HCT116 (cell line): ENCODE data around the gene LIMS2. TPM values are rescaled to one million over a fixed set of nuclear protein-coding genes. Genes with fewer than 3 reads are reported as not detected.

ENCODE experiments used
- ATAC-seq: fragments of 200-7000 bp; cut with Tn5 transposase; 2 replicates; pipeline ENCODE4 v1.9.1; 2020; ENCODE audit warnings: mild to moderate bottlenecking, moderate library complexity
- BruUV-seq: library from RNA; stranded (reverse); fragments of 400-500 nt; replicated peaks from 2 replicates; lab custom pipeline; 2021; lab: Mats Ljungman, UMichigan
- CTCF ChIA-PET: fragments of 300-600 bp; sonication (Branson Sonifier 250); formaldehyde crosslinking; loops from one replicate; lab custom pipeline; 2021; ENCODE audit warnings: antibody characterized with exemption; lab: Charles Lee
- POLR2A ChIA-PET: fragments of 300-600, 350-600 bp; sonication (Branson Sonifier 250); formaldehyde crosslinking; loops from one replicate; lab custom pipeline; 2021; ENCODE audit warnings: antibody characterized with exemption; lab: Charles Lee
- RAD21 ChIA-PET, 2 experiments: fragments of 300-600 bp; sonication (Branson Sonifier 250); formaldehyde crosslinking; loops; one replicate each; lab custom pipeline; 2023; ENCODE audit warnings: low total read pairs in 2 of 2; ENCODE audit not compliant: uncharacterized antibody in 2 of 2, unreplicated experiment in 2 of 2, low non-redundant PET in 1 of 2; lab: Charles Lee
- DNase-seq: peaks from one replicate; pipeline ENCODE4 v3.0.0-alpha.2; 2010; ENCODE audit warnings: low read depth, low spot score
- H2AFZ ChIP-seq: fragments of 200-600 bp; shearing (Covaris generic), sonication (generic); 2 replicates; pipeline ENCODE4 v1.6.1; 2017; ENCODE audit warnings: low read depth, mixed run types, mixed read lengths, antibody characterized with exemption, low read length; ENCODE audit not compliant: poor library complexity, severe bottlenecking
- H3K27ac ChIP-seq: 2 replicates; pipeline ENCODE4 v1.5.1; 2012; ENCODE audit warnings: low read depth, low read length
- H3K27me3 ChIP-seq: fragments of 200-600 bp; sonication (generic); 2 replicates; pipeline ENCODE4 v1.6.1; 2016; ENCODE audit warnings: mixed run types, low read length, mixed read lengths; ENCODE audit not compliant: insufficient read depth
- H3K36me3 ChIP-seq, 2 experiments: fragments of 200-500 bp in 1 of 2; fragments of 200-600 bp in 1 of 2; sonication (Bioruptor generic) in 1 of 2; sonication (generic) in 1 of 2; 2 replicates each; pipeline versions ENCODE4 v1.5.1 to v1.6.1; 2014 to 2016; ENCODE audit warnings: low read length in 2 of 2, inconsistent platforms in 1 of 2, mixed read lengths in 1 of 2, mixed run types in 1 of 2; ENCODE audit not compliant: insufficient read depth in 2 of 2, control insufficient read depth in 1 of 2
- H3K4me1 ChIP-seq, 2 experiments: fragments of 200-600 bp in 1 of 2; sonication (generic) in 1 of 2; 2 replicates each; pipeline versions ENCODE4 v1.5.1 to v1.6.1; 2012 to 2017; ENCODE audit warnings: low read length in 2 of 2, inconsistent platforms in 1 of 2, mild to moderate bottlenecking in 1 of 2, mixed read lengths in 1 of 2, mixed run types in 1 of 2, moderate library complexity in 1 of 2; ENCODE audit not compliant: insufficient read depth in 2 of 2, control insufficient read depth in 1 of 2
- H3K4me2 ChIP-seq: fragments of 200-600 bp; sonication (generic); 2 replicates; pipeline ENCODE4 v1.6.1; 2017; ENCODE audit warnings: mixed run types, low read length, mixed read lengths
- H3K4me3 ChIP-seq, 2 experiments: fragments of 200-600 bp in 1 of 2; sonication (generic) in 1 of 2; replicated peaks in 1 of 2; 2 replicates each; pipeline ENCODE4 v1.5.1; 2011 to 2016; ENCODE audit warnings: low read length in 2 of 2, control low read depth in 1 of 2, low read depth in 1 of 2, mild to moderate bottlenecking in 1 of 2, mixed read lengths in 1 of 2, mixed run types in 1 of 2
- H3K79me2 ChIP-seq: fragments of 200-600 bp; sonication (generic); 2 replicates; pipeline ENCODE4 v1.6.1; 2017; ENCODE audit warnings: mild to moderate bottlenecking, mixed run types, low read length, moderate library complexity, mixed read lengths; ENCODE audit not compliant: insufficient read depth
- H3K9ac ChIP-seq: fragments of 200-600 bp; sonication (generic); 2 replicates; pipeline ENCODE4 v1.6.1; 2016; ENCODE audit warnings: low read length, mixed read lengths
- H3K9me2 ChIP-seq: fragments of 200-600 bp; sonication (generic), shearing (Covaris generic); 2 replicates; pipeline ENCODE4 v1.6.1; 2017; ENCODE audit warnings: mixed run types, mild to moderate bottlenecking, moderate library complexity; ENCODE audit not compliant: insufficient read depth
- H3K9me3 ChIP-seq, 2 experiments: fragments of 200-500 bp in 1 of 2; fragments of 200-600 bp in 1 of 2; sonication (Bioruptor generic) in 1 of 2; sonication (generic) in 1 of 2; 2 replicates each; pipeline ENCODE4 v1.6.1; 2014 to 2017; ENCODE audit warnings: low read length in 2 of 2, mixed read lengths in 2 of 2, inconsistent platforms in 1 of 2, low read depth in 1 of 2, mild to moderate bottlenecking in 1 of 2, mixed run types in 1 of 2, moderate library complexity in 1 of 2; ENCODE audit not compliant: control insufficient read depth in 1 of 2, insufficient read depth in 1 of 2
- H4K20me1 ChIP-seq: fragments of 200-600 bp; sonication (generic), shearing (Covaris generic); 2 replicates; pipeline ENCODE4 v1.6.1; 2017; ENCODE audit warnings: mixed run types, mild to moderate bottlenecking, moderate library complexity; ENCODE audit not compliant: insufficient read depth
- ATF3 ChIP-seq: IDR thresholded peaks from 2 replicates; pipeline ENCODE4 v1.6.1; 2012
- CTCF ChIP-seq, 3 experiments: fragments of 200-600 bp in 1 of 3; sonication (generic) in 1 of 3; IDR thresholded peaks in 2 of 3; conservative IDR thresholded peaks in 1 of 3; 2 replicates each; pipeline ENCODE4 v1.5.1; 2012 to 2017; ENCODE audit warnings: low read depth in 2 of 3, low read length in 2 of 3, antibody characterized with exemption in 1 of 3, borderline replicate concordance in 1 of 3, control low read depth in 1 of 3, mild to moderate bottlenecking in 1 of 3, mixed read lengths in 1 of 3, mixed run types in 1 of 3, moderate library complexity in 1 of 3; ENCODE audit not compliant: insufficient read depth in 1 of 3
- ELF1 ChIP-seq: IDR thresholded peaks from 2 replicates; pipeline ENCODE4 v1.6.1; 2012; ENCODE audit warnings: low read depth, borderline replicate concordance
- EZH2 ChIP-seq: fragments of 200-600 bp; sonication (generic); IDR thresholded peaks from 2 replicates; pipeline ENCODE4 v1.6.1; 2017; ENCODE audit warnings: antibody characterized with exemption, mixed run types
- EZH2phosphoT487 ChIP-seq: fragments of 200-600 bp; IDR thresholded peaks from 2 replicates; pipeline ENCODE4 v1.6.1; 2018; ENCODE audit warnings: antibody characterized with exemption, borderline replicate concordance
- FOSL1 ChIP-seq: IDR thresholded peaks from 2 replicates; pipeline ENCODE4 v1.6.1; 2012; ENCODE audit warnings: low read depth
- MAX ChIP-seq: IDR thresholded peaks from 2 replicates; pipeline ENCODE4 v1.6.1; 2012
- POLR2AphosphoS5 ChIP-seq: IDR thresholded peaks from 2 replicates; pipeline ENCODE4 v1.6.1; 2011; ENCODE audit warnings: mild to moderate bottlenecking, low read depth, low read length, moderate library complexity
- RAD21 ChIP-seq: IDR thresholded peaks from 2 replicates; pipeline ENCODE4 v1.6.1; 2012; ENCODE audit warnings: low read depth, mild to moderate bottlenecking
- REST ChIP-seq: IDR thresholded peaks from 2 replicates; pipeline ENCODE4 v1.6.1; 2012; ENCODE audit warnings: low read depth
- YY1 ChIP-seq: IDR thresholded peaks from 2 replicates; pipeline ENCODE4 v1.6.1; 2011; ENCODE audit warnings: low read length, low read depth, moderate library complexity, mild to moderate bottlenecking; ENCODE audit not compliant: insufficient replicate concordance; ENCODE audit errors: extremely low read depth
- ZFX ChIP-seq: fragments of 450-650 bp; IDR thresholded peaks from 2 replicates; pipeline ENCODE4 v1.6.1; 2017
- ZNF274 ChIP-seq: fragments of 200-500 bp; sonication (Bioruptor generic); IDR thresholded peaks from 2 replicates; pipeline ENCODE4 v1.6.1; 2014; ENCODE audit warnings: mild to moderate bottlenecking, low read depth, low read length, inconsistent platforms
- intact Hi-C: fragments of 100-400 bp; cut with micrococcal nuclease; formaldehyde crosslinking; loops from 2 replicates; pipeline ENCODE4 v1.10.0; 2022
- total RNA-seq: library from RNA; stranded (reverse); gene quantifications from one replicate; pipeline ENCODE4 v1.2.1, GENCODE V29; 2021; ENCODE audit not compliant: unreplicated experiment

LIMS2 gene
- total RNA-seq, 1 experiment from 2014 or later, result 3.7 TPM

DNA sequence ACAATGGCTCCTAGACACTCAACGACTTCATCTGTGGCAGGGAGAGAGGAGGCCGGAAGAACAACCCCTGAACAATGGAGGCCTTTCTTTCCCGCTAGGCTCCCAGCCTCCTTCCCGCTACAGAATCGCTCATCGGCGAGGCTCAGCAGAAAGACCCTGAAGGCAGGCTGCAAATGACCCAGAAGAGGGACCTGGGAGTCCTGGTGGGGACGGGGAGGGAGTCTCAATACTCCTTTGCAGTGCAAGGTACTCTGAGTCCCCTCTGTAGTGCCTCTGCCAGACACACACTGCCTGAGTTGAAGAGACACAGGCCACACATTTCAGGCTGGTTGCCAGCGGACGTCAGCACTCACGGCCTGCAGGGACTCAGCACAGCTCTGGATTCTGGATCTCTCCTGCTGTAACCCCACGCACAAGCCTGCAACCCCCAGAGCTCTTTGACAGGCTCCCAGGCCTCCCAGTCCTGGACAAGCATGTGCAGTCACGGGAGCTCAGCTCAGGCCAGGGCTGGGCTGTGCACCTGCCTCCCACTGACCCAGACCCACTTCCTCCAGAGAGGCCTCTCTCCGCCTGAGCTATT is 23.3 kb downstream of the LIMS2 start:
- no TSS peak for BruUV-seq
- POLR2A ChIA-PET, result no interaction called here
- Histone ChIP-seq H3K36me3 (no peaks in the 10 kb centered on the region), H2AFZ (no peak overlapping the region), H3K4me2 (no peak overlapping the region), H3K79me2 (no peaks in the 10 kb centered on the region), H3K27ac (no peak overlapping the region), H3K9ac (no peak overlapping the region), H3K4me3 (no peak overlapping the region), H3K27me3 (no peaks in the 10 kb centered on the region), H3K9me3 (no peaks in the 10 kb centered on the region), H3K4me1 (peaks cover 2 to 23% of the 10 kb centered on the region in 2 experiments; a peak in 3 of 4 replicates), H3K9me2 (no peaks in the 10 kb centered on the region), H4K20me1 (no peaks in the 10 kb centered on the region)
- DNase-seq (no peak), ATAC-seq (no peak)
- intact Hi-C loops, result no loop called here
- TF ChIP-seq EZH2phosphoT487 (no peak), REST (no peak), ZNF274 (no peak), ZFX (no peak), YY1 (no peak), FOSL1 (no peak), ELF1 (no peak), EZH2 (no peak), POLR2AphosphoS5 (no peak), MAX (no peak), CTCF (IDR thresholded peaks at IDR 0.05 in 2 of 3, conservative IDR thresholded peaks at IDR 0.05 in 1 of 3; ENCODE audit: borderline replicate concordance in 1 of 3, insufficient read depth in 1 of 3, low read depth in 2 of 3, low read length in 2 of 3) (no peak), RAD21 (no peak), ATF3 (no peak)
- RAD21 ChIA-PET, result no interaction called here
- CTCF ChIA-PET, result interaction anchor here (1.5 to 5.8 kb wide), 2 partner anchors 61 kb away, joined by 10 to 97 read pairs; no protein-coding TSS in a partner anchor
